ENCODE data around the gene NR1H2.

Gene NR1H2

DNA sequence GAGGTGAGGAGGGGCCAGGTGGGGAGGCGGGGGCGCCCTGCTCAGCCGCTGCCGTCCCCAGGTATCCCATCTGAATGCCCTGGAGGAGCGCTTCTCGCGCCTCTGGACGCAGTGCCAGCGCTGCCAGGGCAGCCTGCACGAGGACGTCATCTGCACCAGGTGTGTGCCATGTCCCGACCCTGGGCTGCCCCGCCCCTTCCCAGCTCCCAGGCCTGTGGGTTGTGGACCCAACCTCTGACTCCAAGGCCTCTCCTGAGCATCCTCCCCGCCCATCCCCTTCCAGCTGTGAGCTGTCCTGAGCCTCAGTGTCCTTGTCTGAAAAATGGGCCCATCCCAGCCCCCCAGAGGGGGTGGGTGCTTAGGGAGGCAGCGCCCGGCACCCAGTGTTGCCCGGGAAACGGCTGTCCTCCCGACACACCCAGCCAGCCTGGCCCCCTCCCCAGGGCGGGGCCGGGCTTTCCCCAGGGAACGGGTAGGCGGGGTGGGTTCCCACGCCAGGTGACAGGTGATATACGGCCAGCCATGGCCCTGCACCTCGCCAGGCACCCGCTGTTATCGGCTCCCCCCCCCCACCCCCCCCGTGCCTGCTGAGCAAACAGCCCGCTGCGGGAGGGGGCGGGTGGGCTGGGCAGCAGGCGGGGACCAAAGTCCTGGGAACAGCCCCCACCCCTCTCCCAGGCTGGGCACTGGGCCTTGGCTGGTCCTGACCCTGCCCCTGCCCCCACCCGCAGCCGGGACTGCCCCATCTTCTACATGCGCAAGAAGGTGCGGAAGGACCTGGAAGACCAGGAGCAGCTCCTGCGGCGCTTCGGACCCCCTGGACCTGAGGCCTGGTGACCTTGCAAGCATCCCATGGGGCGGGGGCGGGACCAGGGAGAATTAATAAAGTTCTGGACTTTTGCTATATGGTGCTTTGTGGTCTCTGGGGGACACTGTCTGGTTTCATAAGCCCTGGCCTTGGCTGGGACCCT, 41.1 kb downstream of the NR1H2 start:
- TF ChIP-seq, protein P1, sequence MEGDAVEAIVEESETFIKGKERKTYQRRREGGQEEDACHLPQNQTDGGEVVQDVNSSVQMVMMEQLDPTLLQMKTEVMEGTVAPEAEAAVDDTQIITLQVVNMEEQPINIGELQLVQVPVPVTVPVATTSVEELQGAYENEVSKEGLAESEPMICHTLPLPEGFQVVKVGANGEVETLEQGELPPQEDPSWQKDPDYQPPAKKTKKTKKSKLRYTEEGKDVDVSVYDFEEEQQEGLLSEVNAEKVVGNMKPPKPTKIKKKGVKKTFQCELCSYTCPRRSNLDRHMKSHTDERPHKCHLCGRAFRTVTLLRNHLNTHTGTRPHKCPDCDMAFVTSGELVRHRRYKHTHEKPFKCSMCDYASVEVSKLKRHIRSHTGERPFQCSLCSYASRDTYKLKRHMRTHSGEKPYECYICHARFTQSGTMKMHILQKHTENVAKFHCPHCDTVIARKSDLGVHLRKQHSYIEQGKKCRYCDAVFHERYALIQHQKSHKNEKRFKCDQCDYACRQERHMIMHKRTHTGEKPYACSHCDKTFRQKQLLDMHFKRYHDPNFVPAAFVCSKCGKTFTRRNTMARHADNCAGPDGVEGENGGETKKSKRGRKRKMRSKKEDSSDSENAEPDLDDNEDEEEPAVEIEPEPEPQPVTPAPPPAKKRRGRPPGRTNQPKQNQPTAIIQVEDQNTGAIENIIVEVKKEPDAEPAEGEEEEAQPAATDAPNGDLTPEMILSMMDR (conservative IDR thresholded peaks at IDR 0.05; ENCODE audit: low read depth, low read length): no peak
- DNase-seq (ENCODE audit: low read depth): no peak
- no peak overlapping the region for H3K4me3 ChIP-seq (ENCODE audit: low read length)

DNA sequence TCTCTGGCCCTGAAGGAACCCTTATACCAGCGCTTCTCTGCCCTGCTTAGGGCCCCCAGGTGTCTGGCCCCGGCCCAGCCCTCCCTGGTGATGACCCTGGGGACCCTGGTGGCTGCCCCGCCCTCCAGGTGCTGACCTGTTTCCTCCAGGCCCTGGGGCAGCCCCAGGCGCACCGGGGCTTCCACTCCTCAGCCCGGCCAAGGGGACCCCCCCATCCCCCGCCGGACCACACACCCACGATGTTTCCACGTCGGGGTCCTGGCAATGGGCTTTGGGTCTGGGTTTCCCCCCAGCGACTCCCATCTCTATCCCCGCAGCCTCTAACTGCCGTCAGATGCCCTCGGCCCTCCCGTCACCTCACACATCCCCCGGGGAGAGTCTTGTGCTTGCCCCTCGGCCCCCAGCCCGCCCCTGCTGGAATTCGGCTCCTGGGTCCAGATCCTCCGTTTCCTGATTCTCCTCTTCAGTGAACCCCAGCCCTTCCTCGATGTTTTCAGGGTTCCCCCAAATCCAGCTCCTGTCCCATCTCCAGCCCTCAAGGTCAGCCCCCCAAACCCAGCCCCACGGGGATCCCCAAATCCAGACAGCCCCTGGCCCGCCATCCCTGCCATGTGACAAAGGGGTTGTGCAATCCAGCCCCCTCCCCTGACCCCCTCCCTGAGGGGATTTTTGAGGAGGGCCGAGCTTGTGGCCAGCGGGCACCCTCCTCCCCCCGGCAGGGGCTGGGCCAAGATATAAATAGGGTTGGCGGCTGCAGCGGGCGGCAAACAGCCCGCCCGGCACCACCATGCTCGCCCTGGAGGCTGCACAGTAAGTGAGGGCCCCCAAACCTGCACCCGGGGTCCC, 42.1 kb downstream of the NR1H2 start, which contains the start of gene SPIB:
Gene SPIB, plus strand, starts transcription at position 763 of the 846 bp plus-strand sequence. Its CDS starts 25 bp downstream, at position 788.
- no peak for DNase-seq (ENCODE audit: low read depth)
- no peak within 1 kb of the TSS for H3K4me3 ChIP-seq (ENCODE audit: low read length)
- TF ChIP-seq, protein P1 (conservative IDR thresholded peaks at IDR 0.05; ENCODE audit: low read depth, low read length): no peak

DNA sequence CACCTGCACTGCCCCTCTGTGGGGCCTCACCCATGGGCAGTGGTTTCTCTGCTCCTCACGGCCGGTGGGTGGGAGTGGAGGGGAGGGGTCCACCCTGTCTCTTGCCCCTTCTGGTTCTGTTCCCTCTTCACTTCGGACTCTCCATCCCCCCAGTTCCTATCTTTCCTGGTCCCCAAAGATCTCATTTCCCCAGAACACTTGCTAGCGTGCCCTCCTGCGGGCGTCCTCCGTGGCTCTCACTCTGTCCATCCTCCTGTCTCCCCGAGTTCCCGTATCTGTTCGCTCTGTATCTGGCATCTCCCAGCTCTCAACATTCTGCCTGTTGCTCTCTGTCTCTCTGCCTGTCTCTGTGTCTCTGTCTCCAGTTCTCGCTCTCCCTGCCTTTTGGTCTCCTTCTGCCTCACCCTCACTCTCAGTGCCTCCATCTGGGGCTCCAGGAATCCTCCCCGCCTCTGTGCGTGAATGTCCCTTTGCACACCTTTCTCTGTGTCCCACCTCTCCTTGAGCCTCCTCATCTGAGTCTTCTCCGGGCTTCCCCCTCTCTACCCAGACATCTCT, 42.8 kb downstream of the NR1H2 start:
- DNase-seq (ENCODE audit: low read depth): no peak
- no peak overlapping the region for H3K4me3 ChIP-seq (ENCODE audit: low read length)
- TF ChIP-seq, protein P1 (conservative IDR thresholded peaks at IDR 0.05; ENCODE audit: low read depth, low read length): no peak

DNA sequence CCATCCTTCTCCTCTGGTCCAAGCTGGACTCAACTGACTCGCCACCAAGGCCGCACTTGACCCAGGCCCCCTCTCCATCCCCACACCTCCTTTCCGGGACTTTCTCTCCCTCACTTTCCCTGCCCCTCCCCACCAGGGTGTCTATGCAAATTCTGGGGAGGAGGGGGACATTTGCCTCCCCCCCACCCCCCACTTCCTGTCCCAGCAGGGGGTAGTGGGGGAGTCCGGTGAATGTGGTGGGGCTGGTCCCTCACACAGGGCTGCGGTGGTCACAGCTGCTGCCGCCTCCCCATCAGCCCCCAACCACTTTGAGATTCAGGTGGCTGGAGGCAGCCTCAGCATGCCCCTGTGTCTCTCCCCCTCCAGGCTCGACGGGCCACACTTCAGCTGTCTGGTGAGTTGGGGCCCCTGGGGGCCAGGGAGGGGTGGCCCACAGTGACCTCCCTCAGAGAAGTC, 43.4 kb downstream of the NR1H2 start:
- TF ChIP-seq, protein P1 (conservative IDR thresholded peaks at IDR 0.05; ENCODE audit: low read depth, low read length): no peak
- no peak for DNase-seq (ENCODE audit: low read depth)
- no peak overlapping the region for H3K4me3 ChIP-seq (ENCODE audit: low read length)

DNA sequence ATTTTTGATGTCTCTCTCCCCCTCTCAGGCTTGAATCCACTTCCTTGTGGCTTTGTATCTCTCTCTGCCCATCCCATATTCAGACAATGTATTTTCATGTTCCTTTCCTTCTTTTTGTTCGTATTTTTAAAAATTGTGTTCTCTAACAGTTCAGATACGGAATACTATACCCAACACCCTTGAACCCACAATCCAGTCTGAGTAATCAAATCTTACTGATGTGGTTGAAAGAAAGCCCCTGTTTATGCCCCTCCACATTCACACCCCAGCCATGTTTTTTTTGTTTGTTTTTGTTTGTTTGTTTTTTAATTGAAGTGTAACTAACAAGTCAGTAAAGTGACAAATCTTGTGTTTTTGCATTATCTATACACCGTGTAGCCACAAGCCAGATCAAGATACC, 43.9 kb downstream of the NR1H2 start:
- TF ChIP-seq, protein P1 (conservative IDR thresholded peaks at IDR 0.05; ENCODE audit: low read depth, low read length): no peak
- DNase-seq (ENCODE audit: low read depth): no peak
- H3K4me3 ChIP-seq (ENCODE audit: low read length): no peak overlapping the region

DNA sequence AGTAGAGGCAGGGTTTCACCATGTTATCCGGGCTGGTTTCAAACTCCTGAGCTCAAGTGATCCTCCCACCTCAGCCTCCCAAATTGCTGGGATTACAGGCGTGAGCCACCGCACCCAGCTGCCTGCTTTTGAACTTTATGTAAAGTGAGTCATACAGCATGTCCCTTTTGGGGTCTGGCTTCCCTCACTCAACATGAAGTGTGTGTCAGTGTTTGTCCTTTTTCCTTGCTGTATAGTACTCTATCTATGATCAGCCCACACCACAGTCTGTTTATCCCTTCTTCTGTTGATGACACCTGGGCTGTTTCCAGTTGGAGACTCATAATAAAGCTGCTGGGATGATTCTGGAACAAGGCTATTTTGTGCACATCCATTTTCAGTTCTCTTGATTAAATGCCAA, 44.6 kb downstream of the NR1H2 start:
- DNase-seq (ENCODE audit: low read depth): no peak
- H3K4me3 ChIP-seq (ENCODE audit: low read length): no peak overlapping the region
- TF ChIP-seq, protein P1 (conservative IDR thresholded peaks at IDR 0.05; ENCODE audit: low read depth, low read length): no peak

All from retinal pigment epithelial cell (primary cell).